ENCODE results near the gene RIMBP2.
"Not testable (repeated sequence)": the region's sequence is repeated elsewhere in the genome, so short reads cannot be mapped to it uniquely, and the experiment has no call there.

The RIMBP2 gene

DNA sequence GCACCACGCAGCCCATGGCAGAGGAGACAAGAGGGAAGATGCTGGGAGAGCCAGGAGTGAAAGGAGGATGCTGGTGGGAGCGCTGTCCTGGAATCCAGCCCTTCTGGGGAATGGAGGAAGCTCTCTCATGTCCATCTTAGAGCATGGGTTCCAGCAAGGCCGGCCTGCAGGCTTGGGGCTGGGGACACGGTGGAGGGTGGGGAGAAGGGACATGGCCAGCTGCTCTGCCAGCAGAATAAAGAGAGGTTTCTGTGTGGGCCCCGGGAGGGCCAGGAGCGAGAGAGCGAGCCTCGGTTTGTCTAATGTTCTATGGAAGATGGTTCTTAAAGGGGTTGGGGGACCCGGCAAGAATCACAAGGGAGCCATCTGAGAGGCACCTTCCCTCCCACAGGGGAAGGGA lies 60.2 kb downstream of the RIMBP2 start:
- DNase-seq (ENCODE audit: low read depth) = no peak

- no peak for DNase-seq (ENCODE audit: low read depth)
These were observed 61.1 kb downstream of the RIMBP2 start for GRCh38 chr12:130655010-130655409.

DNA sequence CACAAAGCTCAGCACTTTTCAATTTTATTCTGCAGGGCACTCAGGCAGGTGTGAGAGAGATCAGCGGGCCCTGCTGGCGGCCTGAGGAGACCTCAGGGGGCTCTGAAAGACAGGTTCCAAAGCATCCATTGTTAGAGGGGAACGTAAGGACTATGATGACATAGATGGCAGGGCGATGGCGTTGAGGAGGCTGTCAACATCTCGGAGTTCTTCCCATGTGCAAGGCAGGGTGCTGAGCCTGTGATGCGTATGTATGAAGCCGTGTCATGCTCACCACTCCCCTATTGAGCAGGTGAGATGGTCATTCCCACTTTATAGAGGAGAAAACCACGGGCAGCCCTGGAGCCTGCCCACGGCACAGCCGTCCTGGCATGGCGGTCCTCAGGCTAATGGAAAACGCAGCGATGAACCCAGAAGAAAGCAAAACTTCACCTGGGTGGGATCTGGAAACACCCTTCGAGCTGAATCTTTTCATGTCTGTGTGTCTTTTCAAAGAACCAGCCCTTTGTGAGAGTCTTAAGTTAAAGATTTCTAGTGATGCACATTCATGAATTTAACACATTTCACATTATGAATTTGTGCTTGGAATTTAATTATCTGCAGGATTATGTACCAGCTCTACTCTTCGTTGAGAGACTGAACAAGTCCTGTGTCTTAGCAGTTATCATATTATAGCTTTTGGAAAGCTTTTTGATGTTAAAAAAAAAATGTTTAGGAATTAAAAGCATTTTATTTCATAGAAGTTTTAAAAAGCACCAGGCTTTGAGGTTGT lies 64.7 kb downstream of the RIMBP2 start:
- DNase-seq (ENCODE audit: low read depth) = no peak

- DNase-seq (ENCODE audit: low read depth) = no peak
These were observed 66.0 kb downstream of the RIMBP2 start for GRCh38 chr12:130650131-130650530.

GRCh38 chr12:130649101-130650045 lies 66.7 kb downstream of the RIMBP2 start:
- DNase-seq (ENCODE audit: low read depth) = no peak

DNA sequence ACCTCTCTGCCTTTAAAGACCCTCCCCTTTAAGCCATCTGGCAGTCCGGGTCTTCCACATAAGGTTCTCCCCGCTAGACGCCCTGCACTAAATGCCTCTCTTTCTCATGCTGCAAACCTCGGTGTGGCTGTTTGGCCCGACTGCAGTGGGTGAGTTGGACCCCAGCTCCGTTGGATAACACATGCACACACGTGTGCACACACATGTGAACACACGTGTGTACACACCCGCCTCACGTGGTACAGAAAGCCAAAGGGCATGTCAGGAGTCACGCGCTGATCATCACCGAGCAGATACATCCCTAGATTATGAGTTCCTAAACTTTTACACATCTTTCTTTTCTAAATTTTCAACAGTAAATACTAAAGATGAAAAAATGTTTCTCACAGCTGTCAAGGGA lies 68.3 kb downstream of the RIMBP2 start:
- DNase-seq (ENCODE audit: low read depth) = no peak

DNA sequence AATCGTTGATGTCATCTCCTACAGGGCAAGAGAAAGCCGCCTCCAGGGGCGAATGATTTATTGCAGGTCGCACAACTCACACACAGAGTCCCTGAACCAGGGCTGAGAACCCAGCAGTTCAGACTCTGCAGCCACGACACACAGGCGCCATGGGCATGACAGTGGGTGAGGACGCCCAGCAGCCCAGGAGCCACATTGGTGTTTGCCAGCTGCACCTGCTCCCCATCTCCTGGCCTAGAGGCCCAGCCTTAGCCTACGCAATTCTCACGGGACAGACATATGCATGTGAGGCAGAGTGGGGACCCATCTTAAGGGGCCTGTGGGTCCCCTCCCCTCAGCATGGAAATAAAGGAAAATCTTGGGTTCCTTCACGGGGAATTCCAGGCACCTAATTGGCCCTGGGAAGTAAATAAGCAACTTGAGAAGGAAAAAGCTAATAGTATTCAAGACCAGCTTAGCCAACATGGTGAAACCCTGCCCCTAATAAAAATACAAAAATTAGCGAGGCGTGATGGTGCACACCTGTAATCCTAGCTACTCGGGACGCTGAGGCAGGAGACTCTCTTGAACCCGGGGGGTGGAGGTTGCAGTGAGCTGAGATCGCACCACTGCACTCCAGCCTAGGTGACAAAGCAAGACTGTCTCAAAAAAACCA lies 69.3 kb downstream of the RIMBP2 start:
- DNase-seq (ENCODE audit: low read depth) = no peak

GRCh38 chr12:130646191-130646590 lies 69.9 kb downstream of the RIMBP2 start:
- DNase-seq (ENCODE audit: low read depth) = not testable (repeated sequence)

DNA sequence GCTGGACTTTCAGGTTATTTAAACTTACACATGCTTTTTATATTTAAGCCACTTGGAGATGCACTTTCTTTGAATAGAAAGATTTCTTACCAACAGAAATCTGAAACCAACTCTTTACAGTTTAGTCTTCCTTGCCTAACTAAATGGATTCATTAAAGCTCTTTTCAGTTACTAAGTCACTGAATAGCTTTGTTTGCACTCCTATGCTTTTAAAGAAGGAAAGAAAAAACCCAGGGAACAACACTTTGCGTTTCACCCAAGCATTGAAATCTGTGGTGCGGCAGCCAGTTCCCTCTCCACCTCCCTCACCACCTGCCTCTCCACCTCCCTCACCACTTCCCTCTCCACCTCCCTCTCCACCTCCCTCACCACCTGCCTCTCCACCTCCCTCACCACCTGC lies 70.3 kb downstream of the RIMBP2 start:
- DNase-seq (ENCODE audit: low read depth) = no peak

GRCh38 chr12:130644566-130644965 lies 71.5 kb downstream of the RIMBP2 start:
- DNase-seq (ENCODE audit: low read depth) = no peak

DNA sequence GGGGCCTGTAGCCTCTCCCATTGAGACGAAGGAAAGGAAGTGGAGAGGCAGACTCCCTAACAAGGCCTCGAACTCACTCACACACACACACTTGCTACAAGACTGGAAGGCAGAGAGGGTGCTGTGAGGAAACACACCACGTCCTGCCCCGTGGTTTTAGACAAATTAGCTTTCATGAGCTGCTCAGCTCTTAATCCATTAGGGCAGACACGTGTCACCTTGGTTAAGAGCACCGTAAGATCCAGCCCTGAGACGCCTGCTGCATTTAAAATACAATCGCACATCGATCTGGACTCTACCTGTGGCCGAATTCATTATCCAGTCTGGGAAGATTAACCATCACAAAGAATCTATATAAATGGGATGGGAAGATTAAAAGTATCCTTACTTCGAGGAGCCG lies 72.0 kb downstream of the RIMBP2 start:
- DNase-seq (ENCODE audit: low read depth) = no peak

GRCh38 chr12:130642856-130643255 lies 73.2 kb downstream of the RIMBP2 start:
- no peak for DNase-seq (ENCODE audit: low read depth)

DNA sequence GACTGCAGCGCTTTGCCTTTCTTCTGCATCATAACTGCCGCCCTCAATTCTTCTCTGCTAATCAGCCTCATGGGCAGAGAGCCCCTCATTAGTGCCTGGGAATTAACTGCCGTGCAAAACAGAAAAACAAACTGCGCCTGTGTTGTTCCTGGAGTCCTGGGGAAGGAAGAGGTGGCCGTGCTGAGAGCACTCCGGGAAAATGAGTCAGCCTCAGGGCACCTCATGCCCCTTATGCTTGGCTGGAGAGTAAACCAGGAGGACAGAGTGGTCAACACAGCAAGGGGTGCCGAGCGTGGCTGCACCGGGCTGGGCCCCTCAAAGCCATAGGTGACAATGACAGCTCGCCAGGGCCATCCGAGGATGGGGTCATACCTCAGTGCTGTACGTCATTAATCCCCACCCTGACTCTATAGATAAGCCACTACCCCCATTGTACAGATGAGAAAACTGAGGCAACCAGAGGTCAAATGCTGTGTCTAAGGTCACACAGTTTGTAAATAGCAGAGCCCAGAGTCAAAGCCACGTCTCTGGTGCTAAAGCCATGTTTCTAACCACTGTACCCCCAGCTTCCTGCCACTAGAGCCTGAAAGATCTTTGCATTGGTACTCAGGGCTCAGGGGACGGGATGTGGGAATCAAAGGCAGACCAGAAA lies 74.4 kb downstream of the RIMBP2 start:
- DNase-seq (ENCODE audit: low read depth) = no peak

GRCh38 chr12:130640901-130641300 lies 75.2 kb downstream of the RIMBP2 start:
- no peak for DNase-seq (ENCODE audit: low read depth)

DNA sequence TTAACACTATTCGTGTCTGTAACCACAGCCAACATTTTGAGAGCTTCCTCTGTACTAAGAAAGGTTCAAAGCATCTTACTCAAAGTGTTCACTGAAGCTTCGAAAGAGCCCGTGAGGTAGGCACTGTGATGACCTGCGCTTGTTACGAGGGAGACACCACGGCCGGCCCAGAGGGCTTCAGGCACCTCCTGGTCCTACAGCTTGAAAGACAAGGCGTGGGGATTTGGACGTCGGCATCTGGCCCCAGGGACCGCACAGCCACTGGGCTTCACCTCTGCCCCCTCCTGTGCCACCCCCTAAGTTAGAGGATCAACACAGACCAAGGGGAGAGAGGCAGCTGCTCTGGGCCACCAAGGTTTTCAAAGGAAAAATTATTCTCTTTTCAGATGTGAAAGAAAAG lies 75.6 kb downstream of the RIMBP2 start:
- no peak for DNase-seq (ENCODE audit: low read depth)

- no peak for DNase-seq (ENCODE audit: low read depth)
These were observed 76.3 kb downstream of the RIMBP2 start for GRCh38 chr12:130639476-130640424.

GRCh38 chr12:130636370-130636769 lies 79.7 kb downstream of the RIMBP2 start:
- DNase-seq (ENCODE audit: low read depth) = no peak

GRCh38 chr12:130634866-130635265 lies 81.2 kb downstream of the RIMBP2 start:
- DNase-seq (ENCODE audit: low read depth) = no peak

DNA sequence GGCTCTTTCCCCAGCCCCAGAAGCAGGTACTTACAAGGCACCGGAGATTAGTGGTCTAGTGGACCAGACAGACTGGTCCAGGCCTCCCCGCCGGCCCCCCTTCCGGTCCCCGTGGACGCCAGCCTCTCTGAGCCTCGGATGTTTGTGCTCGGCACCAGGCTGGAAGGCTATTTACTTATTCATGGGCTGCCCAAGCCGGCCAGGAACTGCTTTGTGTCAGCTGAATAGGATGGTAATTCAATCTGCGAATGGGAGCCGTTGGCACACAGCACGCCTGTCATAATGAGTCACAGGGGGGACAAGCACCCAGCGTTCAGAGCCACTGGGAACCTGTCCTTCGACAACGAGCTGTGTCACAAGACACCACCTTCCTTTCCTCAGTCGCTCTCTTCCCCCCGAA lies 82.3 kb downstream of the RIMBP2 start:
- DNase-seq (ENCODE audit: low read depth) = no peak

- DNase-seq (ENCODE audit: low read depth) = no peak
These were observed 83.5 kb downstream of the RIMBP2 start for GRCh38 chr12:130632642-130633041.

- no peak for DNase-seq (ENCODE audit: low read depth)
These were observed 87.8 kb downstream of the RIMBP2 start for GRCh38 chr12:130628304-130628703.
